ENCODE data around the gene PHF20.

DNA sequence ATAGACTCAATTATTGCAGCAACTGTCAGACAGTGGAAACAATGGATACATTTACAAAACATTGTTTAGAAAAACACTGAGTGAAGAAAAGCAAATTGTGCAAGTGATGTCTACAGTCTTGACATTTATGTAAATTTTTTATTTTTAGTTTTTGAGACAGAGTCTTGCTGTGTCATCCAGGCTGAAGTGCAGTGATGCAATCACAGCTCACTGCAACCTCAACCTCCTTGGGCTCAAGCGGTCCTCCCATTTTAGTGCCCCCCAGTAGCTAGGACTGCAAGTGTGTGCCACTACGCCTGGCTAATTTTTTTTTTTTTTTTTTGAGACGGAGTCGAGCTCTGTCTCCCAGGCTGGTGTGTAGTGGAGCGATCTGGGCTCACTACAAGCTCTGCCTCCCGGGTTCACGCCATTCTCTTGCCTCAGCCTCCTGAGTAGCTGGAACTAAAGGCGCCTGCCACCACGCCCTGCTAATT lies 206.3 kb downstream of the PHF20 start:
- TF ChIP-seq, protein P1, sequence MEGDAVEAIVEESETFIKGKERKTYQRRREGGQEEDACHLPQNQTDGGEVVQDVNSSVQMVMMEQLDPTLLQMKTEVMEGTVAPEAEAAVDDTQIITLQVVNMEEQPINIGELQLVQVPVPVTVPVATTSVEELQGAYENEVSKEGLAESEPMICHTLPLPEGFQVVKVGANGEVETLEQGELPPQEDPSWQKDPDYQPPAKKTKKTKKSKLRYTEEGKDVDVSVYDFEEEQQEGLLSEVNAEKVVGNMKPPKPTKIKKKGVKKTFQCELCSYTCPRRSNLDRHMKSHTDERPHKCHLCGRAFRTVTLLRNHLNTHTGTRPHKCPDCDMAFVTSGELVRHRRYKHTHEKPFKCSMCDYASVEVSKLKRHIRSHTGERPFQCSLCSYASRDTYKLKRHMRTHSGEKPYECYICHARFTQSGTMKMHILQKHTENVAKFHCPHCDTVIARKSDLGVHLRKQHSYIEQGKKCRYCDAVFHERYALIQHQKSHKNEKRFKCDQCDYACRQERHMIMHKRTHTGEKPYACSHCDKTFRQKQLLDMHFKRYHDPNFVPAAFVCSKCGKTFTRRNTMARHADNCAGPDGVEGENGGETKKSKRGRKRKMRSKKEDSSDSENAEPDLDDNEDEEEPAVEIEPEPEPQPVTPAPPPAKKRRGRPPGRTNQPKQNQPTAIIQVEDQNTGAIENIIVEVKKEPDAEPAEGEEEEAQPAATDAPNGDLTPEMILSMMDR (conservative IDR thresholded peaks at IDR 0.05) = no peak
- TF ChIP-seq ZFX (IDR thresholded peaks at IDR 0.05) = no peak

All from C4-2B (cell line).